Loucy (cell line): ENCODE data around the gene NUP214.

ENCODE experiments used
- H2AFZ ChIP-seq: fragments of 200-600 bp; sonication (generic); 2 replicates; pipeline ENCODE4 v1.6.0; 2016; ENCODE audit warnings: antibody characterized with exemption, mild to moderate bottlenecking, low read length, moderate library complexity
- H3F3A ChIP-seq: fragments of 200-600 bp; 2 replicates; pipeline ENCODE4 v1.6.0; 2016; ENCODE audit warnings: antibody characterized with exemption, low read depth, mild to moderate bottlenecking
- H3K27me3 ChIP-seq: fragments of 200-600 bp; sonication (generic); 2 replicates; pipeline ENCODE4 v1.6.1; 2014; ENCODE audit warnings: low read length, mild to moderate bottlenecking; ENCODE audit not compliant: insufficient read depth, poor library complexity, severe bottlenecking
- H3K36me3 ChIP-seq: fragments of 200-600 bp; sonication (generic); 2 replicates; pipeline ENCODE4 v1.6.1; 2016; ENCODE audit warnings: low read length; ENCODE audit not compliant: insufficient read depth
- H3K4me1 ChIP-seq: fragments of 200-600 bp; sonication (generic); 2 replicates; pipeline ENCODE4 v1.5.1; 2014; ENCODE audit warnings: low read length, mild to moderate bottlenecking; ENCODE audit not compliant: insufficient read depth, poor library complexity, severe bottlenecking
- H3K4me2 ChIP-seq: fragments of 200-600 bp; sonication (generic); 2 replicates; pipeline ENCODE4 v1.6.0; 2014; ENCODE audit warnings: antibody characterized with exemption, low read length, low read depth, mild to moderate bottlenecking; ENCODE audit not compliant: poor library complexity, severe bottlenecking
- H3K4me3 ChIP-seq: fragments of 200-600 bp; sonication (generic); 2 replicates; pipeline ENCODE4 v1.5.1; 2014; ENCODE audit warnings: low read length, mild to moderate bottlenecking, mixed read lengths; ENCODE audit not compliant: poor library complexity, severe bottlenecking
- H3K79me2 ChIP-seq: fragments of 200-600 bp; sonication (generic); 2 replicates; pipeline ENCODE4 v1.6.1; 2014; ENCODE audit warnings: low read length; ENCODE audit not compliant: insufficient read depth
- H3K9ac ChIP-seq: fragments of 200-600 bp; sonication (generic); 2 replicates; pipeline ENCODE4 v1.6.0; 2014; ENCODE audit warnings: mild to moderate bottlenecking, low read depth, low read length, moderate library complexity; ENCODE audit not compliant: poor library complexity, severe bottlenecking
- H3K9me2 ChIP-seq: fragments of 200-600 bp; sonication (generic); replicated peaks from 2 replicates; pipeline ENCODE4 v1.6.1; 2016; ENCODE audit warnings: low read depth, low read length, mixed read lengths
- H3K9me3 ChIP-seq: fragments of 200-600 bp; sonication (generic); 2 replicates; pipeline ENCODE4 v1.6.1; 2014; ENCODE audit warnings: mild to moderate bottlenecking, antibody characterized with exemption, low read length, low read depth; ENCODE audit not compliant: insufficient read depth
- H4K20me1 ChIP-seq: fragments of 200-600 bp; sonication (generic); 2 replicates; pipeline ENCODE4 v1.6.0; 2014; ENCODE audit warnings: antibody characterized with exemption, low read length, mild to moderate bottlenecking; ENCODE audit not compliant: insufficient read depth, poor library complexity, severe bottlenecking
- CTCF ChIP-seq: fragments of 200-600 bp; sonication (generic); conservative IDR thresholded peaks from 2 replicates; pipeline ENCODE4 v1.5.1; 2014; ENCODE audit warnings: mild to moderate bottlenecking, antibody characterized with exemption, low read length
- EZH2phosphoT487 ChIP-seq: fragments of 200-600 bp; IDR thresholded peaks from 2 replicates; pipeline ENCODE4 v1.6.1; 2018; ENCODE audit warnings: antibody characterized with exemption, mild to moderate bottlenecking, moderate library complexity, borderline replicate concordance

NUP214 gene

GRCh38 chr9:131138676-131139075 is 13.3 kb downstream of the NUP214 start:
- H3K27me3 ChIP-seq = no peaks in the 10 kb centered on the region
- H3K9me2 ChIP-seq = no peaks in the 10 kb centered on the region
- H3K9me3 ChIP-seq = no peaks in the 10 kb centered on the region
- no peaks in the 10 kb centered on the region for H4K20me1 ChIP-seq
- peaks cover 55% of the 10 kb centered on the region; the same call in 1 of the 2 replicates for H3K36me3 ChIP-seq
- no peak for TF ChIP-seq CTCF
- TF ChIP-seq EZH2phosphoT487 = no peak
- no peak overlapping the region for H3K4me3 ChIP-seq
- no peak overlapping the region for H3K4me2 ChIP-seq
- no peak overlapping the region for H3K9ac ChIP-seq
- no peaks in the 10 kb centered on the region for H3F3A ChIP-seq
- no peaks in the 10 kb centered on the region for H3K79me2 ChIP-seq
- no peak overlapping the region for H2AFZ ChIP-seq
- no peaks in the 10 kb centered on the region for H3K4me1 ChIP-seq

GRCh38 chr9:131140112-131140511 is 14.7 kb downstream of the NUP214 start:
- H3K27me3 ChIP-seq = no peaks in the 10 kb centered on the region
- H3K4me1 ChIP-seq = no peaks in the 10 kb centered on the region
- no peaks in the 10 kb centered on the region for H4K20me1 ChIP-seq
- H3F3A ChIP-seq = no peaks in the 10 kb centered on the region
- no peak overlapping the region for H2AFZ ChIP-seq
- no peaks in the 10 kb centered on the region for H3K79me2 ChIP-seq
- TF ChIP-seq CTCF (no peak), EZH2phosphoT487 (no peak)
- no peak overlapping the region for H3K9ac ChIP-seq
- peaks cover 61% of the 10 kb centered on the region; the same call in 1 of the 2 replicates for H3K36me3 ChIP-seq
- no peaks in the 10 kb centered on the region for H3K9me2 ChIP-seq
- H3K9me3 ChIP-seq = no peaks in the 10 kb centered on the region
- no peak overlapping the region for H3K4me2 ChIP-seq
- H3K4me3 ChIP-seq = no peak overlapping the region

- Histone ChIP-seq H3K9me2 (no peaks in the 10 kb centered on the region), H3K27me3 (no peaks in the 10 kb centered on the region), H3K9ac (no peak overlapping the region), H3K4me2 (no peak overlapping the region), H3K79me2 (no peaks in the 10 kb centered on the region), H2AFZ (no peak overlapping the region), H4K20me1 (no peaks in the 10 kb centered on the region), H3K9me3 (no peaks in the 10 kb centered on the region), H3K4me1 (no peaks in the 10 kb centered on the region), H3K36me3 (peaks cover 62% of the 10 kb centered on the region; the same call in 1 of the 2 replicates), H3F3A (no peaks in the 10 kb centered on the region), H3K4me3 (no peak overlapping the region)
- TF ChIP-seq EZH2phosphoT487 (no peak), CTCF (no peak)
Measured at GRCh38 chr9:131140550-131140949, 15.2 kb downstream of the NUP214 start.
